Activated T-helper 1 cell treated with anti-CD3 and anti-CD28 coated beads, Interleukin-12 subunit alpha, Interleukin-12 subunit beta, Interleukin-2, Interleukin-4 antibody, amounts not matched to agents 30 ng/mL and 10 ng/mL and 1 ng/mL, durations not matched to agents 14 hours and 24 hours and 36 hours (primary cell): Measurements from ENCODE around the gene KIAA1217. TPM values are rescaled to one million over a fixed set of nuclear protein-coding genes. Genes with fewer than 3 reads are reported as not detected.

ENCODE experiments used
- DNase-seq: peaks from one replicate; pipeline ENCODE4 v3.0.0; 2021; ENCODE audit warnings: low spot score
- H3K27ac Mint-ChIP-seq: one replicate; pipeline ENCODE4 v1.8.0; 2021; ENCODE audit warnings: mild to moderate bottlenecking, mixed read lengths
- H3K27me3 Mint-ChIP-seq: one replicate; pipeline ENCODE4 v1.8.0; 2022; ENCODE audit warnings: mild to moderate bottlenecking, moderate library complexity, mixed read lengths; ENCODE audit not compliant: insufficient read depth
- H3K36me3 Mint-ChIP-seq: one replicate; pipeline ENCODE4 v1.8.0; 2021; ENCODE audit warnings: low read depth, mixed read lengths
- H3K4me1 Mint-ChIP-seq: one replicate; pipeline ENCODE4 v1.8.0; 2021; ENCODE audit warnings: low read depth, mixed read lengths
- H3K4me3 Mint-ChIP-seq: one replicate; pipeline ENCODE4 v1.8.0; 2021; ENCODE audit warnings: mild to moderate bottlenecking, moderate library complexity, mixed read lengths
- H3K9me3 Mint-ChIP-seq: one replicate; pipeline ENCODE4 v1.8.0; 2021; ENCODE audit warnings: mixed read lengths
- intact Hi-C: fragments of 100-400 bp; cut with micrococcal nuclease; formaldehyde crosslinking; loops from one replicate; pipeline ENCODE4 v1.15.1; 2024
- total RNA-seq: library from RNA; stranded (reverse); gene quantifications from 2 replicates; pipeline ENCODE4 v1.2.3, GENCODE V29; 2022

KIAA1217 gene
- total RNA-seq, 1 donor from 2014 or later, result 6.4 TPM

GRCh38 chr10:24289235-24289634 is 80.3 kb downstream of the KIAA1217 start:
- H3K27me3 Mint-ChIP-seq, result no peaks in the 10 kb centered on the region
- no peak overlapping the region for H3K27ac Mint-ChIP-seq
- H3K36me3 Mint-ChIP-seq, result no peaks in the 10 kb centered on the region
- no peak overlapping the region for H3K4me3 Mint-ChIP-seq
- intact Hi-C loops, result no loop called here
- H3K4me1 Mint-ChIP-seq, result no peaks in the 10 kb centered on the region
- no peak for DNase-seq
- H3K9me3 Mint-ChIP-seq, result peaks cover 10% of the 10 kb centered on the region

- Mint-ChIP-seq H3K4me3 (no peak overlapping the region), H3K9me3 (peaks cover 10% of the 10 kb centered on the region), H3K27ac (no peak overlapping the region), H3K36me3 (no peaks in the 10 kb centered on the region), H3K4me1 (no peaks in the 10 kb centered on the region), H3K27me3 (no peaks in the 10 kb centered on the region)
- DNase-seq, result no peak
- intact Hi-C loops, result no loop called here
These were observed 83.7 kb downstream of the KIAA1217 start for GRCh38 chr10:24292304-24293293.

GRCh38 chr10:24299578-24300260 is 90.8 kb downstream of the KIAA1217 start:
- H3K27ac Mint-ChIP-seq, result no peak overlapping the region
- no peaks in the 10 kb centered on the region for H3K4me1 Mint-ChIP-seq
- H3K4me3 Mint-ChIP-seq, result no peak overlapping the region
- intact Hi-C loops, result loop anchor here (1.0 to 5.0 kb wide), 2 partner anchors 87 to 165 kb away; no protein-coding TSS in a partner anchor
- no peaks in the 10 kb centered on the region for H3K36me3 Mint-ChIP-seq
- no peak for DNase-seq
- no peaks in the 10 kb centered on the region for H3K9me3 Mint-ChIP-seq
- no peaks in the 10 kb centered on the region for H3K27me3 Mint-ChIP-seq

- Mint-ChIP-seq H3K27ac (no peak overlapping the region), H3K36me3 (no peaks in the 10 kb centered on the region), H3K9me3 (no peaks in the 10 kb centered on the region), H3K27me3 (peaks cover 2% of the 10 kb centered on the region), H3K4me1 (no peaks in the 10 kb centered on the region), H3K4me3 (no peak overlapping the region)
- DNase-seq, result no peak
- intact Hi-C loops, result no loop called here
These were observed 94.8 kb downstream of the KIAA1217 start for GRCh38 chr10:24303522-24304310.

GRCh38 chr10:24305551-24306506 is 96.9 kb downstream of the KIAA1217 start:
- no peak for DNase-seq
- Mint-ChIP-seq H3K27me3 (peaks cover 4% of the 10 kb centered on the region), H3K27ac (no peak overlapping the region), H3K9me3 (no peaks in the 10 kb centered on the region), H3K36me3 (no peaks in the 10 kb centered on the region), H3K4me3 (no peak overlapping the region), H3K4me1 (no peaks in the 10 kb centered on the region)
- intact Hi-C loops, result no loop called here

- H3K27me3 Mint-ChIP-seq, result peaks cover 4% of the 10 kb centered on the region
- no peak overlapping the region for H3K4me3 Mint-ChIP-seq
- no peak overlapping the region for H3K27ac Mint-ChIP-seq
- intact Hi-C loops, result no loop called here
- no peaks in the 10 kb centered on the region for H3K9me3 Mint-ChIP-seq
- no peaks in the 10 kb centered on the region for H3K36me3 Mint-ChIP-seq
- no peak for DNase-seq
- H3K4me1 Mint-ChIP-seq, result no peaks in the 10 kb centered on the region
These were observed 97.6 kb downstream of the KIAA1217 start for GRCh38 chr10:24306507-24306875.

GRCh38 chr10:24307116-24307515 is 98.2 kb downstream of the KIAA1217 start:
- Mint-ChIP-seq H3K27me3 (peaks cover 4% of the 10 kb centered on the region), H3K9me3 (no peaks in the 10 kb centered on the region), H3K4me1 (no peaks in the 10 kb centered on the region), H3K27ac (no peak overlapping the region), H3K36me3 (no peaks in the 10 kb centered on the region), H3K4me3 (no peak overlapping the region)
- DNase-seq, result no peak
- intact Hi-C loops, result no loop called here

GRCh38 chr10:24307696-24308485 is 99.0 kb downstream of the KIAA1217 start:
- Mint-ChIP-seq H3K27me3 (peaks cover 4% of the 10 kb centered on the region), H3K9me3 (no peaks in the 10 kb centered on the region), H3K36me3 (no peaks in the 10 kb centered on the region), H3K27ac (no peak overlapping the region), H3K4me1 (no peaks in the 10 kb centered on the region), H3K4me3 (no peak overlapping the region)
- DNase-seq, result no peak
- intact Hi-C loops, result no loop called here

GRCh38 chr10:24310104-24310503 is 101.2 kb downstream of the KIAA1217 start:
- Mint-ChIP-seq H3K36me3 (no peaks in the 10 kb centered on the region), H3K4me3 (no peak overlapping the region), H3K9me3 (no peaks in the 10 kb centered on the region), H3K27ac (no peak overlapping the region), H3K4me1 (no peaks in the 10 kb centered on the region), H3K27me3 (peaks cover 4% of the 10 kb centered on the region)
- DNase-seq, result no peak
- intact Hi-C loops, result no loop called here

GRCh38 chr10:24311888-24312287 is 103.0 kb downstream of the KIAA1217 start:
- no peaks in the 10 kb centered on the region for H3K9me3 Mint-ChIP-seq
- no peaks in the 10 kb centered on the region for H3K4me1 Mint-ChIP-seq
- H3K4me3 Mint-ChIP-seq, result no peak overlapping the region
- no peak for DNase-seq
- no peaks in the 10 kb centered on the region for H3K36me3 Mint-ChIP-seq
- H3K27me3 Mint-ChIP-seq, result peaks cover 4% of the 10 kb centered on the region
- no peak overlapping the region for H3K27ac Mint-ChIP-seq
- intact Hi-C loops, result no loop called here

- H3K27me3 Mint-ChIP-seq, result peaks cover 4% of the 10 kb centered on the region
- intact Hi-C loops, result no loop called here
- no peaks in the 10 kb centered on the region for H3K4me1 Mint-ChIP-seq
- H3K9me3 Mint-ChIP-seq, result no peaks in the 10 kb centered on the region
- no peak overlapping the region for H3K4me3 Mint-ChIP-seq
- DNase-seq, result no peak
- H3K27ac Mint-ChIP-seq, result no peak overlapping the region
- no peaks in the 10 kb centered on the region for H3K36me3 Mint-ChIP-seq
These were observed 104.3 kb downstream of the KIAA1217 start for GRCh38 chr10:24313283-24313682.
